Astrocyte of the cerebellum (primary cell): Measurements from ENCODE around the gene CCDC178.

Experiments used
- DNase-seq: peaks from one replicate; pipeline ENCODE4 v3.0.0-alpha.2; 2011; ENCODE audit warnings: low read depth
- H3K4me3 ChIP-seq: 2 replicates; pipeline ENCODE4 v1.5.1; 2011; ENCODE audit warnings: mild to moderate bottlenecking, low read depth, low read length, moderate library complexity
- CTCF ChIP-seq: IDR thresholded peaks from 2 replicates; pipeline ENCODE4 v1.5.1; 2012; ENCODE audit warnings: low read length, low read depth, moderate library complexity, mild to moderate bottlenecking; ENCODE audit errors: missing control alignments
- in situ Hi-C: cut with HindIII; loops from 2 replicates; pipeline ENCODE4 v1.10.0; 2017; ENCODE audit warnings: low sequenced_read_pairs

CCDC178 gene

GRCh38 chr18:33022370-33022769 is 418.2 kb downstream of the CCDC178 start:
- TF ChIP-seq CTCF = no peak
- no peak overlapping the region for H3K4me3 ChIP-seq
- no peak for DNase-seq
- in situ Hi-C loops = no loop called here

GRCh38 chr18:33020877-33021276 is 419.6 kb downstream of the CCDC178 start:
- in situ Hi-C loops = no loop called here
- DNase-seq = no peak
- no peak overlapping the region for H3K4me3 ChIP-seq
- no peak for TF ChIP-seq CTCF

- no peak overlapping the region for H3K4me3 ChIP-seq
- DNase-seq = no peak
- TF ChIP-seq CTCF = no peak
- in situ Hi-C loops = no loop called here
Measured at GRCh38 chr18:33014060-33014796, 426.3 kb downstream of the CCDC178 start.

- H3K4me3 ChIP-seq = no peak overlapping the region
- in situ Hi-C loops = no loop called here
- no peak for TF ChIP-seq CTCF
- peak; percentile 8 for DNase-seq
Measured at GRCh38 chr18:33010149-33010548, 430.4 kb downstream of the CCDC178 start.

- no peak for TF ChIP-seq CTCF
- DNase-seq = no peak
- in situ Hi-C loops = no loop called here
- no peak overlapping the region for H3K4me3 ChIP-seq
Measured at GRCh38 chr18:32998921-32999320, 441.6 kb downstream of the CCDC178 start.

GRCh38 chr18:32998285-32998684 is 442.2 kb downstream of the CCDC178 start:
- no peak overlapping the region for H3K4me3 ChIP-seq
- in situ Hi-C loops = no loop called here
- DNase-seq = no peak
- TF ChIP-seq CTCF = no peak

- H3K4me3 ChIP-seq = no peak overlapping the region
- TF ChIP-seq CTCF = no peak
- DNase-seq = no peak
- in situ Hi-C loops = no loop called here
Measured at GRCh38 chr18:32983721-32984120, 456.8 kb downstream of the CCDC178 start.
